Bone marrow (tissue), 2 donors: ENCODE measurements around the gene KREMEN1.
"Not testable (repeated sequence)": the region's sequence is repeated elsewhere in the genome, so short reads cannot be mapped to it uniquely, and the experiment has no call there.

ENCODE experiments used
- DNase-seq, 2 donors: peaks; one replicate each; lab custom pipeline; 2025; lab: John Stamatoyannopoulos, UW

Gene KREMEN1

DNA sequence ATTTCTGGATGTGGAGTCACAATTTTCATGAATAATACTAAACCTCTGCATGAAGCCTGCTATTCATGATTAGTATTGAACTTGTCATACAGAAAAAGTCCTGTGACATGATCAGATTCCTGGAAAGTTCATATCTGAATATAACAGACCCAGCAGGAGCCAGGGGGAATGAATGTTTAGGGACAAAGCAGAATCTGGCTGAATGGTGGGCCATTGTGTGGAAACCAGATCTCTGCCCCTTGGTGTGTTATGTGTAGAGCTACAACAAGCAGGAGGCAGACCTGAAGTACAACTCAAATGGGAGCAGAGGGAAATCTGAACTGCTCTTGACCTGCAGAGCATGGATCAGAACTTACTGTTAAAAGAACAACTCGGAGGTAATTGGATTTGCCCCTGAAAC lies 30.3 kb downstream of the KREMEN1 start:
- DNase-seq = no peak

DNA sequence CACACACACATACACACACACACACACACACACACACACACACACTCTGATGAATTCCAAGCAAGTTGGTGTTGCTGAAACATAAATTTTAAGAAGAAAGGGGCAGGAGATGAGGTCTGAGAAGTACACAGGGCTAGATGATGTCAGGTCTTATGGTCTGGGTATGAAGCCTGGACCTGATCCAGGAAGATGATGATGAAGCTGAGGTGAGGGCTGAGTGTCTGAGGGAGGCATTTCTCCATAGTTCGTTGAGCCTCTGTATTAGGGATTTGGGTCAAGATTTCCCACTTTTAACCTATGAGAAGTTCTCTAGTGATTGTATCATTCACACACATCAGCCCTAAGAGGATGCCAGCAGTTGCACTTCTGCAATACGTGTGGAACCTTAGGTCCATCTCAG lies 32.6 kb downstream of the KREMEN1 start:
- DNase-seq = no peak

DNA sequence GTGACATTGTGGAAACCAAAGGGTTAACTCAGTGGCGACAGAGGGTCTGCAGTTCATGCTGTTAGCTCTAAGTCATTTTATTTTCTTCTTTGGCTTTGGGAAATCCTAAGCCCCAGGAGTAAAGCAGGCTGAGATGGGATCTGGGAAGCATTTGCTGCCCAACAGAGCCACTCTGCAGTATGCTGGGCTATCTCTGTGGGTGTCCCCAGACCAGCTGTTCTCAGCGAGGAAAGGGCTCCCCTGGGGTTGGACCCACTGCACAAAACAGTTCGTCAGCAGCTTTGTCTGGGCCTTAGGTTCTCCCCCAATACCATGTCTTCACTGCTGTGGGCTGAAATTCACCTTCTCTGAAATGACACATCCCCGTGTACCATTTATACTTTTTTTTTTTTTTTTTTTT lies 34.0 kb downstream of the KREMEN1 start:
- no peak for DNase-seq

DNA sequence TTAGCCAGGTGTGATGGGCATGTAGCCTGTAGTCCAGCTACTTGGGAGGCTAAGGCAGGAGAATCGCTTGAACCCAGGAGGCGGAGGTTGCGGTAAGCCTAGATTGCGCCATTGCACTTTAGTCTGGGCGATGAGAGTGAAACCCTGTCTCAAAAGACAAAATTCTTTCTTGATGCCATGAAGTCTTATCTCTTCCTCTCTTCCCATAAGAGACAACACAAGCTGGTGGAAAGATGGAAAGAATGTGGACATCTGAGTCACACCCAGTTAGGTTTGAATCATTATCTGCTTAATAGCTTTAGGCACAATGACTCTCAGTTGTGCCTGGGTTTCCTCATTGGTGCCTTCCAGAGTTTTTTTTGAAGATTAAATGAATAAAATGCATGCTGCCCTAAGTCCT lies 35.3 kb downstream of the KREMEN1 start:
- no peak for DNase-seq

DNA sequence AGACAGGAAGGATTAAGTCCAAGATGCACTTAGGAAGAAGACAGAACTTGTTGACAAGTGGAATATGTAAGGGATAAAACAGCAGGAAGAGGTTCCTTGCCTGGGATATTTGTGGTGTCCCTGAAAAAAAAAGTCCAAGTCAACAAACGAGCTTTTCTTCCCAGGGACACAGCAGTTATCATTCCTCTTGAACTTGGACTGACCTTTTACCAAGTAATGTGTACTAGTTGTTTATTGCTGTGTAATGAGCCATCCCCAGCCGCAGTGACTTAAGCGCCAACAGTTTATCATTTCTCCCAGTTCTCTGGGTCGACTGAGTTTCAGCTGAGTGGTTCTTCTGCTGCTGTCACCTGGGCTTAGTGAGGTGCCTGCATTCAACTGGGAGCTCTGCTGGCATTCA lies 37.0 kb downstream of the KREMEN1 start:
- DNase-seq = no peak

DNA sequence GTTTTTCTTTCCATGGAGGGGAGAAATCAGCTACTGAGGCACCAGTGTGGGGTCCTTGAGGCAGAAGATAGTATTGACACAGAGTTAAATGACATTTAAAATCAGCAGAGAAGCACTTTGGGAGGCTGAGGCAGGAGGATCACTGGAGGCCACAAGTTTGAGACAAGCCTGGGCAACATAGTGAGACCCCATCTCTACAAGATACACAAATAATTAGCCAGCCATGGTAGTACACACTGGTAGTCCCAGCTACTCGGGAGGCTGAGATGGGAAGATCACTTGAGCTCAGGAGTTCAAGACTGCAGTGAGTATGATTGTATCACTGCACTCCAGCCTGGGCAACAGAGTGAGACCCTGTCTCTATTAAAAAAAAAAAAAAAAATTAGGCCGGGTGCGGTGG lies 38.1 kb downstream of the KREMEN1 start:
- DNase-seq = no peak

DNA sequence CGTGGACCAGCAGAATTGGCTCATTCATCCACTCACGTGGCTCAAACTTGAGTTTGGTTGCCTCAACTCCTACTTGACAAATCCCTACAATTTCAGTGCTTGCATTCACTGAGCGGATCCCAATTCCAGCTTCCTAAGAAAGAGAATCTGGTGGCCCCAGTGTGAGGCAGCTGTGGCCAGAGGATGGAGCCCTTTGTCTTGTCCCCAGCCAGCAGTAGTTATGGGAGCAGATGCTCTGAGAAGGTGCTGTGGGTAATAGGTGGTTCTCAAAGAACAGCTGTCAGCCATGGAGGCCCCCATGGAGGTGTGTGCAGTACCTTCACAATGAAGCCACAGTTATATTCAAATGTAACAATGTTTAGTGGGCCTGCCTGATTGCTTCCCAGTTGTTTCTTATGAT lies 39.3 kb downstream of the KREMEN1 start:
- no peak for DNase-seq

DNA sequence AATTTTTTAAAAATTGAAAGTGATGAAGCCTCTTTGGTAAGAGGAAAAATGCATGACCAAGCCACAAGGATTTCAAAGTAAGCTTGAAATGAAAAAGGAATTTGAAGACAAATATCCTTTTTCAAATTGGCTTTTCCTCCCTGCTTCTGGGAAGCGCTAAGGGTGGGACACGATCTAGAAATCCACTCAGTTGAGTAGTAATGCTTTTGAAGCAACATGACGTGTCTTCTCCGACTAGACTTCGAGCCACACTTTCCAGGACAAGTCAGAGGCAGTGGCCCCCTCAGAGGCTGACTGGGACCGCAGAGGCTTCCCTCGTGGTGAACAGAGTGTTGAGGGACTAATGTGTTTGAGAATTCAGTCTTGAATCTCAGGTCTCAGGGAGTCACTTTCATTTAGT lies 39.8 kb downstream of the KREMEN1 start:
- DNase-seq = no peak

DNA sequence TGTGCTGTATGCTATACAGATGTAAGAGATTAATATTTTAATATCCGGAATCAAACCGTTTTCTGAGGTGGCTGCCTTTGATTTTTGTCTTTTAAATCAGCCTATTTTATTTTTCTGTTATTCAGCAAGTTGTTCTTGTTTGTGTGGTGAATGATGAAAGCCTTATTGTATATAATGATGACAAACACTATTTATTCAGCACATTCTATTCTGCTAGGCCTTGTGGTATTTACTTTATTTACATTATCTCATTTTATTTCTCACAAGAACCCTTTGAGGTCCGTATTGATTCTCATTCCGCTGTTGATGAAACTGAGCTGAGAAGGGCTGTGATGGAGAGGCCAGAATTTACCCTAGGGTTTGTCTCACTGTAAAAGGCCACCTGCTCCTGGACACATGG lies 40.5 kb downstream of the KREMEN1 start:
- no peak for DNase-seq

DNA sequence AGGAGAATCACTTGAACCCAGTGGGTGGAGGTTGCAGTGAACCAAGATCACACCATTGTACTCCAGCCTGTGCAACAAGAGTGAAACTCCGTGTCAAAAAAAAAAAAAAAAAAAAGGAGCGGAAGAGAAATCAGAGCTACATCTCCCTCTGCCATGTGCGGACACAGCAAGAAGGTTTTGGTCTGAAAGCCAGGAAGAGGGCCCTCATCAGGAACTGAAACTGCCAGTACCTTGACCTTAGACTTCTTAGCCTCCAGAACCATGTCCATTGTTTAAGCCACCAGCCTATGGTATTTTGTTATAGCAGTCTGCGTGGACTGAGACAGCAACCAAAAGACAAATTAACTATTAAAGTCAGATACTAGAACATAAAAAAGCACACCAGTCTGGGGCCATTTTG lies 41.6 kb downstream of the KREMEN1 start:
- DNase-seq = no peak

DNA sequence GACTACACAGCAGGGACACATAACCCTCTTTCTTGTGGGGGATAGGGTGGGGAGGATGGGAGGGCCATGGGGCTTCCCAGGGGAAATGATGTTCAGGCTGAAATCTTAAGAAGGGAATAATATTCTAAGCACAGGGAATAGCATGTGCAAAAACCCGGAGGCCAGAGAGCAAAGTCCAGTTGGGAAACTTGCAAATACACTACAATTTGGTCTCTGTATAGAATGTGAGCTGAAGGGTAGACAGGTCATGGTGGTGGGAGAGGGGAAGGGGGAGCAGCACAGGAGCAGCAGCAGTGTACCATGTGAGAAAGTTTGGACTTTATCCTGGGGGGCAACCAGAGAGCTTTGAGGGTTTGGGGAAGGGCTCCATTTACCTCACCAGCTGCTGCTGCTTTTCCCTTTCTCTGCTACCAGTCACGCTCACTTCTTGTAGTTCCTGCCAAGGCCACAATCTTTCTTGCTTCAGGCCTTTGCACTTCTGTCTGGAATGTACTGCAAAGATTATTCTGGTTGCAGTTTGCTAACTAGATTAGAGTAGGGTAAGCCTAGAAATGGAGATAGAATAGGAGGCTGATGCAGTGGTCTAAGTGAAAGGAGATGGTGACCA lies 43.0 kb downstream of the KREMEN1 start:
- DNase-seq = no peak

DNA sequence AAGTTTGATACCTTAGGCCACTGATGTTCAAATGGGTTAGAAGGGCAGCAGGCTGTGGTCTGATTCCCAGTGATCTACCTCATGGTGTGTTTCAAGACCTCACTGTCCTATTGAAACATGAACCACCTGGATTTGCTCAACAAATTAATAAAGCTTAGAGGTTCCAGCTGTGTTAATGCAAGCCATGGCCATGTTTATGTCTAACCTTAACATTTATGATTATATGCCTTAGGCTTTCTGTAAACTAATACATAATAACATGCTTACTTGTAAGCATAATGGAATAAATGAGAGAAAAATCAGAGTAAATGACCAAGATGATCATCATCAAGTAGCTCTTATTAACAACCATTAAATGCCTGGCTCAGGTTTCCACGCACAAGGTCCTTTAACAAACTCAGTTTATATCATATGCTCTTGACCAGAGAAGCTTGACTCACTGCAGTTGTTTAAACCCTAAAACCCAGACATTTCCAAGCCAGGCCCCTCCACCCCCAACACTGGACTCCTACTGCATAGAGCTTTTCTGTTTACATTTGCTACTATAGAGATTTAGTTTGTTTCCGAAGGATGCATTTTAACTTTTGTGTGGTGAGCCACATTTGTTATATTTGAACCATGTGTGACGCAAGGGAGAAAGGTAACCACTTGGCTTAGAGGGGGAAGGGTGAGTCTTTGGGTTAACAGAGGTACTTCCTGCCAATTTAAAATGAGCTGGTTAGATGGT lies 43.7 kb downstream of the KREMEN1 start:
- no peak for DNase-seq

DNA sequence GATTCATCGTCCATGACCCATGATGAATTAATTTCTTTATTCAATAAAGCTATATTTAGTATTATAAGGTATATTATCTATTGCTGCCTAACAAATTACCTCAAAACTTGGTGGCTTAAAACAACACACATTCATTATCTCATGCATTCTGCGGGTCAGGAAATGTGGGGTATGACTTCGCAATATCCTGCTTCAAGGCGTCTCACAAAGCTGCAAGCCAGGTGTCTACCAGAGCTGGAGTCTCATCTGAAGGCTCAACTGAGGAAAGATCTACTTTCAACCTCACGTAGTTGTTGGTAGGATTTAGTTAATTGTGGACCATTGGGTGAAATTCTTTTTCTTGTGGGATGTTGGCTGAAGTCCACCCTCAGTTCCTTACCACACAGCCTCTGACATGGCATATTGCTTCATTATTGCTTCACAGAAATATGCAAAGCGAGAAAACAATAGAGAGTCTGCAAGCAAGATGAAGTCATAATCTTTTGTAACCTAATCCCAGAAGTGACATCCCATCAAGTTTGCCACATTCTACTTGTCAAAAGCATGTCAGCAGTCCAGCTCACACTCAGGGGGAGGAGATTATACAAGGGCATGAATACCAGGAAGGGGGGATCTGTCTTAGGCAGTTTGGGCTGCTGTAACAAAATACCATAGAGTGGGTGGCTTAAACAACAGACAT lies 45.1 kb downstream of the KREMEN1 start:
- DNase-seq = peak in 1 of 2 donors; percentile 28

DNA sequence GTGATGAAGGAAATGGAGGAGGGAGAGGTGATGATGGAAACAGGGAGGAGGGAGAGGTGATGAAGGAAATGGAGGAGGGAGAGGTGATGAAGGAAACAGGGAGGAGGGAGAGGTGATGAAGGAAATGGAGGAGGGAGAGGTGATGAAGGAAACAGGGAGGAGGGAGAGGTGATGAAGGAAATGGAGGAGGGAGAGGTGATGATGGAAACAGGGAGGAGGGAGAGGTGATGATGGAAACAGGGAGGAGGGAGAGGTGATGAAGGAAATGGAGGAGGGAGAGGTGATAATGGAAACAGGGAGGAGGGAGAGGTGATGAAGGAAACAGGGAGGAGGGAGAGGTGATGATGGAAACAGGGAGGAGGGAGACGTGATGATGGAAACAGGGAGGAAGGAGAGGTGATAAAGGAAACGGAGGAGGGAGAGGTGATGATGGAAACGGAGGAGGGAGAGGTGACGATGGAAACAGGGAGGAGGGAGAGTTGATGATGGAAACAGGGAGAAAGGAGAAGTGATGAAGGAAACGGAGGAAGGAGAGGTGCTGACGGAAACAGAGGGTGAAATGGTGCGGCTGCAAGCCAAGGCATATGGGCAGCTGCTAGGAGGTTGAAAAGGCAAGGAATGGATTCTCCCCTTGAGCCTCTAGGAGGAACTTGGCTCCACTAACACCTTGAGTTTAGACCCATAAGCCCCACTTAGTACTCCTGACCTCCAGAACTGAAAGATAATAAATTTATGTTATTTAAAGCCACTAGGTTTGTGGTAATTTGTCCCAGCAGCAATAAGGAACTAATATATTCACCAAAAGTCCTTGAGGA lies 47.5 kb downstream of the KREMEN1 start:
- DNase-seq = not testable (repeated sequence)

DNA sequence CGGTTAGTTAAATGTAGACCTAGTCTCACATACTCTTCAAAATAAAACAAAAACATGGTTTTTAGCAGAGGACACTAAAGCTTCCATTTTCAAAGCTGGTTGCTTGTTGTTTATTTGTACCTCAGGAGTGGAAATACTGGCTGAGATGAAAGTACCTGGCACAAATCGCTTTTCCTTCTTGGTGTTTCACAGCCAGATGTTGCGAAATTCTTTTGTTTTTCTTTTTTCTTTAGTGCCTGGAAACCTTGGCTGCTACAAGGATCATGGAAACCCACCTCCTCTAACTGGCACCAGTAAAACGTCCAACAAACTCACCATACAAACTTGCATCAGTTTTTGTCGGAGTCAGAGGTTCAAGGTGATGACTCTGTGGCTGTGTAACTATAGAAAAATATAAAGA lies 48.3 kb downstream of the KREMEN1 start:
- no peak for DNase-seq

DNA sequence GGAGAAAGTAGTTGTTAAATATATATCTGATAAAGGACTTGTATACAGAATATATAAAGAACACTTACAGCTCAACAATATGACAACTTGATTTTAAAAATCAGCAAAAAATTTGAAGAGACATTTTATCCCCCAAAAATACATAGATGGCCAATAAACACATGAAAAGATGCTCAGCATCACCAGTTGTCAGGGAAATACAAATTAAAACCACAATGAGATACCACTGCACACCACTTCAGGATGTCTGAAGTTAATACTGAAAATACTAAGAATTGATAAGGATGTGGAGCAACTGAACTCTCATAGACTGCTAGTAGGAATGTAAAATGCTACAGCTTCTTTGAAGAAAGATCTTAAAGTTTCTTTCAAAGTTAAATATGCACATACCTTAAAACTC lies 49.2 kb downstream of the KREMEN1 start:
- no peak for DNase-seq

DNA sequence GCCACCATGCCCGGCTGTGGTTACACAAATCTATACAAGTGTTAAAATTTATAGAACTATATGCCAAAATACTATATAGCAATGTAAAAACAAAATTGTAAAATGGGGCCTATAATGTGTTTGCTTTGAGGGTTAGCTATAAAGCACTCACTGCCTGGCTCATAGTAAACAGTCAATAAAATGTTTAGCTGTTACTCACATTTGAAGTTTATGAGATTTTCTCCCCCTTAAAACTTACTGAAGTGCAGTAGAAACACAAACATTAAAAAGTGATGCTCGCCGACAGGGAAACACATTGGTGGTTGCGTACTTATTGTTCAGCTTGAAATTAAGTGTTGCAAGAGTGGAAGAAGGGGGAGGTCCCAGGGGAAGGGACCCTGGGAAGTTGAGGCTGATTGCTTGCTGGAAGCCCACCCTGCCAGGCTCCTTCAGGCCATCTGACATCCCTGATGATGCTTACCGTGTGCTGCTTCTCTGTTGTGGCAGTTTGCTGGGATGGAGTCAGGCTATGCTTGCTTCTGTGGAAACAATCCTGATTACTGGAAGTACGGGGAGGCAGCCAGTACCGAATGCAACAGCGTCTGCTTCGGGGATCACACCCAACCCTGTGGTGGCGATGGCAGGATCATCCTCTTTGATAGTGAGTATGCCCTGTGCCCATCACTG lies 52.1 kb downstream of the KREMEN1 start:
- DNase-seq = no peak

DNA sequence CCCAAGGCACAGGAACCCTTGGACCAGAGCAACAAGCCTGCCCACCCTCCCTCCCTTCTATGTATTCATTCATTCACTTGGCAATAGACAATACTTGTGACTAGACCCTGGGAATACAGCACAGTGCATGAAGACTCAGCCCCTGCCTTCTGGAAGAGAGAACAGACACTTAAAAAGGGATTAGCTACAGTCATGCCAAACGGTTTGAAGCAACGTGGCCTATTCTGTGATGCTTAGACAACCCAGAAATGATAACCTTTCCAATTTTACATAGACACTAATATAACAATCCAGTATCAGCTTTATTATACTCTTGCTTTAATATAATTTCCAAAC lies 52.6 kb downstream of the KREMEN1 start:
- DNase-seq = no peak

DNA sequence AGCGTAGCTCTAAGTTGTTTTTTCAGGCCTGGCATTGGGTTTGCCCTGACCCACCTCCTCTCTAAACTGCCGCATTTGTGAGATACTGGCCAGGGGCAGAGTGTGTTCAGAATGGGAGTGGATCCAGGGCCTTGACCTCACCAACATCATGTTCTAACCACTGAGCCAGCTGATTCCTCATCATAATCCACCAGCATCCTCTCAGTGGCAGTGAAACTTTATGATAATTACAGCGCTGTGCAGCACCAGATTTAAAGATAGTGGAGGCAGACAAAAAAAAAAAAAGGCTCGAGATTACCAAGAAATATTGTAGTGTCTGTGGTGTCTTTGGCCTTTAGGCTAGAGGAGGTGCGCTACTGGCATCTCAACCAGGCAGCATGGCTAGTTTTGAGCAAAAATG lies 53.0 kb downstream of the KREMEN1 start:
- DNase-seq = no peak

DNA sequence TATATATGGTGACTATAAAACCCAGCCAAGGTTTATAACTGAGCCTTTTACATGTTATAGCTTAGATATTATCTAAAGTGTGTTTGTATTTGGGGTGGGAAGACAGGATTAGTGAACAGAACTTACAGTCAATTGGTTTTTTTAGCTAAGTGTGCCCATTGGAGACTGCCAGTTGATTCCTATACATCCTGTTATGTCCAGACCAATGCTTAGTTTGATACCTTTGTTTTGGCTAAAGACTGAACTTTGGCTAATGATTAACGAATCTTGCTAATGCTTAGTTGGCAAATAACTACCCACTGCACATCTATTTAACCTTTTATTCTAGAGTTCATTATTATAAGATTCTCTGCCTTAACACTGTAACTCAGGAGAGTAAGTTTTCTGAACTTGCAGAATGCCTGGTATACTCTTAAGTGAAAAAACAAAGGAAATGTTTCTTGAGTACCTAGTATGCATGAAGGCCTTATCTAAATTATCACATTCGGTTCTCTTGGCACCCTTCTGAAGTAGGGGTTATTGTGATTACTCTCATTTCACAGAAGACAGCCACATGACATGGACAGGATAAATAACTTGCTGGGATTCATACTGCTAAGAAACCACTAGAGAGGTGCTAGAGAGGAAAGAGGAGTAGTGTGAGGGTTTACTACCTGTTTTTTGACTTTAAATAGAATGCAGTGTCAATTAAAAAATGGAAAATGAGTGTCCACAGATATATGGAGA lies 54.0 kb downstream of the KREMEN1 start:
- DNase-seq = no peak
